Gastroesophageal sphincter (tissue), 3 donors: ENCODE data around the gene DYSF.

Experiments
- CTCF ChIP-seq, 4 experiments: fragments of 200-600 bp in 2 of 4; fragments of 450-650 bp in 2 of 4; sonication (generic) in 1 of 4; IDR thresholded peaks; one replicate each; pipeline ENCODE4 v1.5.1; 2017 to 2019; ENCODE audit warnings: antibody characterized with exemption in 4 of 4, mild to moderate bottlenecking in 2 of 4, moderate library complexity in 2 of 4
- EP300 ChIP-seq: sonication (generic); formaldehyde crosslinking; IDR thresholded peaks from one replicate; pipeline ENCODE4 v1.6.1; 2017; ENCODE audit warnings: antibody characterized with exemption, mild to moderate bottlenecking
- POLR2A ChIP-seq, 2 donors: fragments of 450-650 bp; IDR thresholded peaks; one replicate each; pipeline ENCODE4 v1.6.1; 2017; ENCODE audit warnings: antibody characterized with exemption in 2 of 2, mild to moderate bottlenecking in 2 of 2, moderate library complexity in 1 of 2
- POLR2AphosphoS5 ChIP-seq: sonication (generic); formaldehyde crosslinking; IDR thresholded peaks from one replicate; pipeline ENCODE4 v1.6.1; 2017; ENCODE audit warnings: antibody characterized with exemption

GRCh38 chr2:71456617-71457016 lies 3.3 kb downstream of the DYSF start:
- TF ChIP-seq POLR2A (IDR thresholded peaks at IDR 0.05) (no peak), CTCF (IDR thresholded peaks at IDR 0.05) (no peak), POLR2AphosphoS5 (no peak), EP300 (no peak)
